Body of pancreas (tissue), 4 donors: ENCODE results near the gene GSTA2. TPM values are rescaled to one million over a fixed set of nuclear protein-coding genes. Genes with fewer than 3 reads are reported as not detected.
"Not testable (repeated sequence)": the region's sequence is repeated elsewhere in the genome, so short reads cannot be mapped to it uniquely, and the experiment has no call there.

Source experiments
- ATAC-seq: fragments of 150-250 bp; one replicate; pipeline ENCODE4 v1.9.1; 2016
- DNase-seq, 4 donors: peaks; one replicate each; pipeline ENCODE4 v3.0.0-alpha.2; 2019
- H3K27ac ChIP-seq, 4 donors: fragments of 200-600 bp; sonication (generic); 1 replicate in 3 of 4; 2 replicates in 1 of 4; pipeline versions ENCODE4 v1.5.1 to v1.6.1; 2016 to 2019; ENCODE audit warnings: mild to moderate bottlenecking in 1 of 4, mixed read lengths in 1 of 4, moderate library complexity in 1 of 4
- H3K27me3 ChIP-seq, 2 donors: fragments of 200-600 bp; sonication (generic); one replicate each; pipeline ENCODE4 v1.6.0; 2016; ENCODE audit warnings: mild to moderate bottlenecking in 1 of 2
- H3K36me3 ChIP-seq, 2 donors: fragments of 200-600 bp; sonication (generic); replicated peaks in 1 of 2; 2 replicates each; pipeline ENCODE4 v1.5.1; 2016; ENCODE audit warnings: low read depth in 2 of 2; ENCODE audit not compliant: insufficient read depth in 1 of 2
- H3K4me1 ChIP-seq: fragments of 200-600 bp; sonication (generic); one replicate; pipeline ENCODE4 v1.6.0; 2016
- H3K4me3 ChIP-seq, 2 donors: fragments of 200-600 bp; sonication (generic); 1 replicate in 1 of 2; 2 replicates in 1 of 2; pipeline ENCODE4 v1.5.1; 2016 to 2019
- H3K9me3 ChIP-seq, 3 donors: fragments of 200-600 bp; sonication (generic); 1 replicate in 2 of 3; 2 replicates in 1 of 3; pipeline ENCODE4 v1.5.1; 2016
- POLR2A ChIP-seq, 3 donors: fragments of 450-650 bp; IDR thresholded peaks; one replicate each; pipeline ENCODE4 v1.6.1; 2016; ENCODE audit warnings: antibody characterized with exemption in 3 of 3, mild to moderate bottlenecking in 2 of 3
- WGBS, 2 donors: methylation state at CpG; one replicate each; pipeline ENCODE4 v1.1.5; 2017; 5-methylcytosine and 5-hydroxymethylcytosine counted together
- intact Hi-C: fragments of 100-400 bp; cut with DNase I; formaldehyde crosslinking; loops from one replicate; pipeline ENCODE4 v1.15.1; 2023
- total RNA-seq, 2 donors: library from RNA; depleted of rRNA; stranded (reverse); fragments of >200 nt; gene quantifications; one replicate each; pipeline ENCODE4 v1.1.0, GENCODE V29; 2016
- TF ChIP-seq, protein P1 (sequence below), 7 experiments: fragments of 450-650 bp in 4 of 7; fragments of 200-600 bp in 3 of 7; sonication (generic) in 3 of 7; IDR thresholded peaks; one replicate each; pipeline ENCODE4 v1.5.1; 2016 to 2019; ENCODE audit warnings: antibody characterized with exemption in 7 of 7

Gene GSTA2
- total RNA-seq, 2 donors from 2014 or later = 73.7 to 76.1 TPM

DNA sequence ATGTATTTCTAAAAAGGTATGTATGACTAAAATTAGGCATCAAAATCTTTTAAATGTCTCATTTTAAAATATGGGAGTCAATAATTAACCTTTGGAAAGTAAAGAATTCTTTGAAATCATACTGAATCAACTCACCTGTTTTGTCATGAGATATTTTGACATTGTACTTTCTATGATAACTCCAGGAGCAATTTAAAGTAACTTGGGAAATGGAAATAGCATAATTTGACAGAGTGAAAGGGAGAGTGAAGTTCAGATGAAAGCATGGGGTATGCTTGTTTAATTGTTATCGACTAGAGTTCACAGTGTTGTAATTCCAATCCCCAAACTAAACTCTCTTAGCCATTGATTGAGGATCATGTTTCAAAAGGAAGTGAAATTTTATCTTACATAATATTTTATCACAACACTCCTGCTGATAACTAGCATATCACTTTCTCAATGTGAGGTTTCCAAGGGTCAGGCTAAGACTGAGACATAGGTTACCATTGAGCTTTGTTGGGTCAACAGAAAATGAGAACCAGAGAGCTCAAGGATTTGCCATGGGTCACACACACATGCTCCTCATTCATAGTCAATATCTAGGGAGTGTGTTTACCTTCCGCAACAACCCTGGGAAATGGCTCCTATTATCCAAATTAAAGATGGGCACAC lies 38.0 kb upstream of the GSTA2 start:
- H3K36me3 ChIP-seq = no peaks in the 10 kb centered on the region
- TF ChIP-seq, protein P1, sequence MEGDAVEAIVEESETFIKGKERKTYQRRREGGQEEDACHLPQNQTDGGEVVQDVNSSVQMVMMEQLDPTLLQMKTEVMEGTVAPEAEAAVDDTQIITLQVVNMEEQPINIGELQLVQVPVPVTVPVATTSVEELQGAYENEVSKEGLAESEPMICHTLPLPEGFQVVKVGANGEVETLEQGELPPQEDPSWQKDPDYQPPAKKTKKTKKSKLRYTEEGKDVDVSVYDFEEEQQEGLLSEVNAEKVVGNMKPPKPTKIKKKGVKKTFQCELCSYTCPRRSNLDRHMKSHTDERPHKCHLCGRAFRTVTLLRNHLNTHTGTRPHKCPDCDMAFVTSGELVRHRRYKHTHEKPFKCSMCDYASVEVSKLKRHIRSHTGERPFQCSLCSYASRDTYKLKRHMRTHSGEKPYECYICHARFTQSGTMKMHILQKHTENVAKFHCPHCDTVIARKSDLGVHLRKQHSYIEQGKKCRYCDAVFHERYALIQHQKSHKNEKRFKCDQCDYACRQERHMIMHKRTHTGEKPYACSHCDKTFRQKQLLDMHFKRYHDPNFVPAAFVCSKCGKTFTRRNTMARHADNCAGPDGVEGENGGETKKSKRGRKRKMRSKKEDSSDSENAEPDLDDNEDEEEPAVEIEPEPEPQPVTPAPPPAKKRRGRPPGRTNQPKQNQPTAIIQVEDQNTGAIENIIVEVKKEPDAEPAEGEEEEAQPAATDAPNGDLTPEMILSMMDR (IDR thresholded peaks at IDR 0.05) = no peak
- no peak for TF ChIP-seq POLR2A (IDR thresholded peaks at IDR 0.05)
- no peak for DNase-seq
- WGBS, 2 donors = 18 to 25% methylated on average over 2 of the region's 2 CpGs
- peaks cover 14% of the 10 kb centered on the region for H3K4me1 ChIP-seq
- H3K4me3 ChIP-seq = peak overlapping the region in 1 of 2 donors; percentile 16
- no peaks in the 10 kb centered on the region for H3K9me3 ChIP-seq
- intact Hi-C loops = no loop called here
- H3K27me3 ChIP-seq = no peaks in the 10 kb centered on the region
- peak; percentile 1 for ATAC-seq
- H3K27ac ChIP-seq = peak overlapping the region in 2 of 4 donors; percentile 45 to 47

DNA sequence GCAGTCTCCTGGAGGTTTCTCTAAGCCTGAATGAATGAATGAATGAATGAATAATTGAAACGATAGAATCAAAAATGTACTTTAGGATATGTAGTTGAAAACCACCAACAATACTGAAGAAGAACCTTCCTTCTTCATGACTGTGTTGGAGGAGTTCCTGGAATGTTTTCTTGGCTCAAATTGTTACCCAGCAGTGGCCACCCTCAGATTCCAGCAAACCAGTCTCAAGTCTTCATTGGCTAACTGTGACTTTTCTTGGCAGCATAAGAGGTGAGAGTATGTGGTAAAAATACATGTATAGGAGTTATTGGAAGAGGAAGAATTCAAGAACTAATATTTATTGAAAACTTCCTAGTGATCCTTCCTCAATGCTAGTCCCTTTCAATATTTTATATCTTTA lies 36.0 kb upstream of the GSTA2 start:
- H3K9me3 ChIP-seq, H3K27me3 ChIP-seq, DNase-seq, H3K4me3 ChIP-seq, H3K36me3 ChIP-seq, intact Hi-C loops, H3K27ac ChIP-seq, ATAC-seq: not testable (repeated sequence)
- H3K4me1 ChIP-seq = peaks cover 12% of the 10 kb centered on the region
- 75 to 77% methylated on average over 1 of the region's 1 CpG for WGBS, 2 donors

DNA sequence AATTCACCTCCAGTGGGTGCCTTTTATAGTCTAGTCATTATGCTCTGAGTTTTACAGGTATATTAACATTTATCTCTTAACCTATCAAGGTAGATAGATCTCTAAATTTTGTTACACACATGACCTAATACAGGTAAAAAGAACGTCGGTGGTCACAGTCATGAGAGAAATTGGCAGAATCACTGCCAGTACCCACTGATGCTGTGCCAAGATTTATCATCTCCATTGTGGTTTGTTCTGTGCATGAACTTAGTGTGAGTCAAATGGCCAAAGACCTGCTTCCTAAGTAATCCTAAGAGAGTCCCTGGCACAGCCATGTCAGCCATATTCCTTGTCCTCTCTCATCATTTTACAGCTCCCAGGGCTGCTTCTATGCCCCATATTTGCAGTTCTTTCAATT lies 31.1 kb upstream of the GSTA2 start:
- H3K4me1 ChIP-seq = peaks cover 15% of the 10 kb centered on the region
- H3K27me3 ChIP-seq, H3K36me3 ChIP-seq, H3K9me3 ChIP-seq, H3K4me3 ChIP-seq, DNase-seq, ATAC-seq, intact Hi-C loops, H3K27ac ChIP-seq: not testable (repeated sequence)
- 92 to 93% methylated on average over 2 of the region's 2 CpGs for WGBS, 2 donors

DNA sequence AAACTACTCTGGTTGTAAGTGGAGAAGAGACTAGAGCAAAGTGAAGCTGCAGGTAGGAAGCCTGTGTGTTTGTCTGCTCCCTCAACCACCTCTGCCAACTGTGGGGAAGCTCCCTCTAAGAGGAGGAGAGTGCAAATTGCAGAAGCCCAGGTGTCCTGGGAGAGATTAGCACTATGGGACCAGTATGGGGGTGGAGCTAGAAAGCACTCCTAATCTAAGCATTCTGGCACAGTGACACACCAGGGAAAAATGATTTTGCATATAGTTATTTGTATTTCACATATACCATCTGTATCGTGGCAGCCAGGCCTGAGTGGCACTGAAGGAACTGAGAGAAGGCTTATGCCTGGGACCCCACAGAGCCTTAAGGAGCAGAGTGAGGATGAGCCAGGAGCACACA lies 27.6 kb upstream of the GSTA2 start:
- Histone ChIP-seq H3K27ac (peak overlapping the region in 3 of 4 donors; percentile 41 to 62 (median 60)), H3K36me3 (peaks cover 0 to 6% of the 10 kb centered on the region in 2 donors), H3K4me1 (peaks cover 42% of the 10 kb centered on the region), H3K27me3 (no peaks in the 10 kb centered on the region), H3K9me3 (no peaks in the 10 kb centered on the region), H3K4me3 (no peak overlapping the region)
- ATAC-seq = no peak
- intact Hi-C loops = no loop called here
- TF ChIP-seq, protein P1 (IDR thresholded peaks at IDR 0.05) = no peak
- no peak for TF ChIP-seq POLR2A (IDR thresholded peaks at IDR 0.05)
- WGBS, 2 donors = 0% methylated on average over 1 of the region's 1 CpG
- DNase-seq = no peak

DNA sequence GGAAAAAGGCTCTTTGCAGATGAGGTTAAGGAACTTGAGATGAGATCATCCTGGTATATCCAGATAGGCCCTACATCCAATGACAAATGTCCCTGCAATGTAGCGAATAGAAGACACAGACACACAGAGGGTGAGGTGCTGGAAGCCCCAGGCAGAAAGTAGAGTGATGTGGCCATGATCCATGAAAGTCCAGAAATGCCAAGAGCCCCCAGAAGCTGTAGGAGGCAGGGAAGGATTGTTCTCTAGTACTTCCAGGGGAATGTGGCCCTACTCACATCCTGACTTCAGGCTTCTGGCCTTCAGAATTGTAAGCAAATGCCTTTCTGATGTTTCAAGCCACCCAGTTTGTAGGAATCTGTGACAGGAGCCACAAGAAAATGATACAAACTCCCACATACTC lies 26.4 kb upstream of the GSTA2 start:
- DNase-seq, H3K36me3 ChIP-seq, intact Hi-C loops, ATAC-seq, H3K9me3 ChIP-seq, H3K27me3 ChIP-seq, H3K4me3 ChIP-seq: not testable (repeated sequence)
- 90 to 100% methylated on average over 1 of the region's 1 CpG for WGBS, 2 donors
- Histone ChIP-seq H3K27ac (peak overlapping the region in 3 of 4 donors; percentile 60 to 83 (median 74)), H3K4me1 (peaks cover 49% of the 10 kb centered on the region)

DNA sequence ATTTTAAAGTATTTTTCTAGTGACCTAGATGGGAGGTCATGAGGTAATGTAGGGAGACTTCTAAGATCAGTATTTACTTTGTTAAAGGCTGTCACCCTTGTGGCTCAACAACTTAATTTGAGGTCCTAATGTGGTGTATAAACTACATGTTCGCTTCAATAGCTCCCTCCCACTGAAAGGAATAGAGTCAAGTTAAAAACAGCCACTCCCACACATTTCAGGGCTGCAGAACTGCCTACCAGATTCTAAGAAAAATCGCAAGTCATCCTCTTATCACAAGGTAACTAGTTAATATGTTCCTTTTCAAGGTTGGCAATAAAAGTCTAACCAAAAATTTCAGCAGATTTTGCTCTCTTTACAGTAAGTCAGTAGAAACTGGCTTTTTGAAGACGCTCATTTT lies 25.2 kb upstream of the GSTA2 start:
- H3K9me3 ChIP-seq = no peaks in the 10 kb centered on the region
- DNase-seq (peak; percentile 28 to 71 (median 55)), ATAC-seq (peak; percentile 87)
- H3K27ac ChIP-seq = peak overlapping the region; percentile 26 to 83 (median 75)
- no peaks in the 10 kb centered on the region for H3K27me3 ChIP-seq
- TF ChIP-seq, protein P1 (IDR thresholded peaks at IDR 0.05) = no peak
- peak in 2 of 3 donors; percentile 18 to 51 for TF ChIP-seq POLR2A (IDR thresholded peaks at IDR 0.05)
- H3K36me3 ChIP-seq = peaks cover 0 to 6% of the 10 kb centered on the region in 2 donors
- WGBS, 2 donors = 4 to 18% methylated on average over 3 of the region's 3 CpGs
- intact Hi-C loops = no loop called here
- no peak overlapping the region for H3K4me3 ChIP-seq
- H3K4me1 ChIP-seq = peaks cover 53% of the 10 kb centered on the region
